ENCODE measurements around the gene PKN3. TPM values are rescaled to one million over a fixed set of nuclear protein-coding genes. Genes with fewer than 3 reads are reported as not detected.

Gene PKN3
- total and polyA plus RNA-seq, 9 of the 15 experiments (the other 6 are each of a cell fraction or from before 2014, with no cell fraction given), result 0.82 to 49.2 (median 19.7) TPM

- in situ Hi-C loops (cut with MboI), result loop anchor here (5.0 to 10.0 kb wide), 2 partner anchors 69 to 292 kb away; partner anchors contain the start of gene CERCAM
- H3K9ac ChIP-seq (ENCODE audit: insufficient read depth in 1 of 2, low read depth in 2 of 2, low read length in 2 of 2), result no peak overlapping the region
- POLR2A ChIA-PET, result no interaction called here
- no peak overlapping the region for H2AFZ ChIP-seq (ENCODE audit: low read depth, low read length)
- WGBS (ENCODE audit: insufficient coverage, low coverage, missing lambda C conversion rate), result 93% methylated on average over 5 of the region's 7 CpGs
- H3K4me2 ChIP-seq (ENCODE audit: insufficient read depth, low read length), result no peak overlapping the region
- H3K9me1 ChIP-seq (ENCODE audit: control insufficient read depth, insufficient read depth, low read length), result no peaks in the 10 kb centered on the region
- TF ChIP-seq RAD51 (IDR thresholded peaks at IDR 0.05; ENCODE audit: borderline replicate concordance, low read depth) (no peak), TCFL5 (CRISPR knock-in tag; conservative IDR thresholded peaks at IDR 0.05) (no peak), KLF16 (IDR thresholded peaks at IDR 0.05) (no peak), STAG1 (CRISPR knock-in tag; IDR thresholded peaks at IDR 0.05; ENCODE audit: borderline replicate concordance) (no peak), SNRNP70 (optimal IDR thresholded peaks at IDR 0.05; ENCODE audit: low read depth, low read length) (no peak), HMG20A (CRISPR knock-in tag; conservative IDR thresholded peaks at IDR 0.05) (no peak), CBX1 (IDR thresholded peaks at IDR 0.05; ENCODE audit: low read depth) (no peak), MCM7 (IDR thresholded peaks at IDR 0.05) (no peak), TAF9B (IDR thresholded peaks at IDR 0.05; ENCODE audit: partially characterized antibody) (no peak), NR3C1 (CRISPR knock-in tag; IDR thresholded peaks at IDR 0.05) (no peak), MYC (IDR thresholded peaks at IDR 0.05; ENCODE audit: low read depth, low read length) (no peak), MYC (CRISPR knock-in tag; IDR thresholded peaks at IDR 0.05; ENCODE audit: borderline replicate concordance, low read depth) (no peak), CHCHD3 (CRISPR knock-in tag; IDR thresholded peaks at IDR 0.05) (no peak), PRMT5 (CRISPR knock-in tag; IDR thresholded peaks at IDR 0.05) (no peak), MCM2 (IDR thresholded peaks at IDR 0.05; ENCODE audit: low read depth) (no peak), ZBTB2 (IDR thresholded peaks at IDR 0.05) (no peak)
- TF ChIP-seq, protein P1, sequence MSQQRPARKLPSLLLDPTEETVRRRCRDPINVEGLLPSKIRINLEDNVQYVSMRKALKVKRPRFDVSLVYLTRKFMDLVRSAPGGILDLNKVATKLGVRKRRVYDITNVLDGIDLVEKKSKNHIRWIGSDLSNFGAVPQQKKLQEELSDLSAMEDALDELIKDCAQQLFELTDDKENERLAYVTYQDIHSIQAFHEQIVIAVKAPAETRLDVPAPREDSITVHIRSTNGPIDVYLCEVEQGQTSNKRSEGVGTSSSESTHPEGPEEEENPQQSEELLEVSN (IDR thresholded peaks at IDR 0.05; ENCODE audit: borderline replicate concordance in 1 of 2, extremely low read depth in 1 of 2, insufficient read depth in 1 of 2, insufficient read length in 1 of 2, low read depth in 1 of 2, low read length in 1 of 2, poor library complexity in 1 of 2, severe bottlenecking in 1 of 2), result no peak
- TF ChIP-seq, protein P2, sequence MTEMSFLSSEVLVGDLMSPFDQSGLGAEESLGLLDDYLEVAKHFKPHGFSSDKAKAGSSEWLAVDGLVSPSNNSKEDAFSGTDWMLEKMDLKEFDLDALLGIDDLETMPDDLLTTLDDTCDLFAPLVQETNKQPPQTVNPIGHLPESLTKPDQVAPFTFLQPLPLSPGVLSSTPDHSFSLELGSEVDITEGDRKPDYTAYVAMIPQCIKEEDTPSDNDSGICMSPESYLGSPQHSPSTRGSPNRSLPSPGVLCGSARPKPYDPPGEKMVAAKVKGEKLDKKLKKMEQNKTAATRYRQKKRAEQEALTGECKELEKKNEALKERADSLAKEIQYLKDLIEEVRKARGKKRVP (CRISPR knock-in tag; IDR thresholded peaks at IDR 0.05), result no peak
- H4K20me1 ChIP-seq (replicated peaks; ENCODE audit: control insufficient read depth, insufficient read depth, low read length), result no peaks in the 10 kb centered on the region
- no peaks in the 10 kb centered on the region for H3K27me3 ChIP-seq (ENCODE audit: control insufficient read depth in 2 of 2, insufficient read depth in 2 of 2, low read length in 2 of 2)
- no peaks in the 10 kb centered on the region for H3K9me3 ChIP-seq (replicated peaks; ENCODE audit: control insufficient read depth, insufficient read depth, low read depth, low read length)
- no peak for FAIRE-seq
- peaks cover 80% of the 10 kb centered on the region; the same call in 2 of the 3 replicates for H3K36me3 ChIP-seq (ENCODE audit: control insufficient read depth, insufficient read depth, low read length)
- no peak overlapping the region for H3K4me3 ChIP-seq
- peaks cover 0 to 16% of the 10 kb centered on the region in 2 experiments; a peak in 2 of 5 replicates for H3K4me1 ChIP-seq (replicated peaks in 1 of 2; ENCODE audit: control insufficient read depth in 2 of 2, insufficient read depth in 2 of 2, low read length in 2 of 2)
- BruUV-seq (replicated peaks), result no TSS peak
- no peak for ATAC-seq
- no peaks in the 10 kb centered on the region for H3K79me2 ChIP-seq (ENCODE audit: control insufficient read depth, insufficient read depth, low read length)
- intact Hi-C loops (cut with micrococcal nuclease), result no loop called here
- DNase-seq (ENCODE audit: extremely low read depth in 1 of 4, low spot score in 3 of 4), result no peak
- H3K27ac ChIP-seq (ENCODE audit: extremely low read depth, low read depth, low read length), result no peak overlapping the region
- CTCF ChIA-PET (ENCODE audit: low intra/inter-chr PET ratio), result no interaction called here
Observed at GRCh38 chr9:128716581-128717254, 14.4 kb downstream of the PKN3 start.

Measured in K562 (cell line).